ENCODE data around the gene KPNB1.

DNA sequence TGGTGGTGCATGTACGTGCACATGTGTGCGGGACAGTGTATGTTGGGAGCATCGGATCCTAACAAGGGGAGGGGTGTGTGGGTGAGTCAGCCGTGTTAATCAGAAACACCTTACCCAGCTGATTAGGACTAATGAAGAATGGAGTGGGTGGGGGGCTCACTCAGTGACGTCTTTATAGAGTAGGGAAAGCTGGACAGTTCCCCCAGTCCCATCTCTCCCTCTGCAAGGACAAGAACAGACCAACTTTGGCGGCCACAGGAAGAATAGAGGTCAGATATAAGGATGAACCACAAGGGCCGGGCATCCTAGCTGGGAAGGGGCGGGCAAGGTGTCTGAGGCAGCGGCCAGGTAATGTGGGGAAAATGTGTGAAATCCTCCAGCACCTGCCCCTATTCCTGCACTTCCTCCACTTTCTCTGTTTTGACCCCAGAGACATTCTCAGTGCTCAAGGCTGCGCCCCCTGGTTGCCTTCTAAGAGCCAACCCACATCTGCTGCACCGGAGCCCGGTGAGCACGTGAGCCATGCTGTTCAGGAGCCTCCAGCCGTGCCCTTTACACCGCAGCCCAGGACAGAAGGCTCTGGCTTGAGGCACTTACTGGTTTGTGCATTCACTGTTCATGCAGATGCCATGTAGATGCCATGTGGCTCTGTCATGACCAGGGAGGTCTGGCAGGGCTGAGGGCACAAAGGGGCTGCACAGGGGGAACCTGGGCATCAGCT is 64.4 kb downstream of the KPNB1 start:
- TF ChIP-seq, protein P1, sequence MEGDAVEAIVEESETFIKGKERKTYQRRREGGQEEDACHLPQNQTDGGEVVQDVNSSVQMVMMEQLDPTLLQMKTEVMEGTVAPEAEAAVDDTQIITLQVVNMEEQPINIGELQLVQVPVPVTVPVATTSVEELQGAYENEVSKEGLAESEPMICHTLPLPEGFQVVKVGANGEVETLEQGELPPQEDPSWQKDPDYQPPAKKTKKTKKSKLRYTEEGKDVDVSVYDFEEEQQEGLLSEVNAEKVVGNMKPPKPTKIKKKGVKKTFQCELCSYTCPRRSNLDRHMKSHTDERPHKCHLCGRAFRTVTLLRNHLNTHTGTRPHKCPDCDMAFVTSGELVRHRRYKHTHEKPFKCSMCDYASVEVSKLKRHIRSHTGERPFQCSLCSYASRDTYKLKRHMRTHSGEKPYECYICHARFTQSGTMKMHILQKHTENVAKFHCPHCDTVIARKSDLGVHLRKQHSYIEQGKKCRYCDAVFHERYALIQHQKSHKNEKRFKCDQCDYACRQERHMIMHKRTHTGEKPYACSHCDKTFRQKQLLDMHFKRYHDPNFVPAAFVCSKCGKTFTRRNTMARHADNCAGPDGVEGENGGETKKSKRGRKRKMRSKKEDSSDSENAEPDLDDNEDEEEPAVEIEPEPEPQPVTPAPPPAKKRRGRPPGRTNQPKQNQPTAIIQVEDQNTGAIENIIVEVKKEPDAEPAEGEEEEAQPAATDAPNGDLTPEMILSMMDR (IDR thresholded peaks at IDR 0.05) = no peak
- no peak for TF ChIP-seq POLR2A (IDR thresholded peaks at IDR 0.05)
- no peak for TF ChIP-seq EP300 (IDR thresholded peaks at IDR 0.05)

Data from tibial nerve (tissue), 4 donors.